MM.1S (cell line): Measurements from ENCODE around the gene PRAMEF33.
"Not testable (repeated sequence)": the region's sequence is repeated elsewhere in the genome, so short reads cannot be mapped to it uniquely, and the experiment has no call there.

ENCODE experiments used
- DNase-seq: peaks from one replicate; pipeline ENCODE4 v3.0.0-alpha.2; 2015
- H2AFZ ChIP-seq: fragments of 300-600 bp; sonication (generic); 2 replicates; pipeline ENCODE4 v1.6.0; 2016; ENCODE audit warnings: antibody characterized with exemption, low read length
- H3F3A ChIP-seq: fragments of 300-600 bp; sonication (generic); 2 replicates; pipeline ENCODE4 v1.6.1; 2016; ENCODE audit warnings: mild to moderate bottlenecking, antibody characterized with exemption, low read length, moderate library complexity, mixed read lengths; ENCODE audit not compliant: insufficient read depth
- H3K27ac ChIP-seq: fragments of 300-600 bp; sonication (generic); 2 replicates; pipeline ENCODE4 v1.5.1; 2016; ENCODE audit warnings: mild to moderate bottlenecking, low read length
- H3K27me3 ChIP-seq: fragments of 300-600 bp; sonication (generic); replicated peaks from 2 replicates; pipeline ENCODE4 v1.6.0; 2016; ENCODE audit warnings: low read length; ENCODE audit not compliant: insufficient read depth
- H3K36me3 ChIP-seq: fragments of 300-600 bp; sonication (generic); replicated peaks from 2 replicates; pipeline ENCODE4 v1.6.1; 2016; ENCODE audit warnings: mild to moderate bottlenecking, low read length, mixed read lengths; ENCODE audit not compliant: insufficient read depth
- H3K4me1 ChIP-seq: fragments of 300-600 bp; sonication (generic); 2 replicates; pipeline ENCODE4 v1.6.1; 2016; ENCODE audit warnings: low read length, mixed read lengths
- H3K4me2 ChIP-seq: fragments of 300-600 bp; sonication (generic); 2 replicates; pipeline ENCODE4 v1.6.0; 2016; ENCODE audit warnings: low read depth, low read length
- H3K4me3 ChIP-seq: fragments of 300-600 bp; sonication (generic); 2 replicates; pipeline ENCODE4 v1.5.1; 2016; ENCODE audit warnings: low read length, mixed read lengths
- H3K79me2 ChIP-seq: fragments of 300-600 bp; sonication (generic); 2 replicates; pipeline ENCODE4 v1.6.1; 2016; ENCODE audit warnings: mixed run types, low read length, mixed read lengths
- H3K9ac ChIP-seq: fragments of 300-600 bp; sonication (generic); 2 replicates; pipeline ENCODE4 v1.6.1; 2016; ENCODE audit warnings: low read length, mixed read lengths
- H3K9me2 ChIP-seq: fragments of 300-600 bp; sonication (generic); replicated peaks from 2 replicates; pipeline ENCODE4 v1.6.1; 2016; ENCODE audit warnings: mild to moderate bottlenecking, low read length, mixed read lengths; ENCODE audit not compliant: insufficient read depth
- H3K9me3 ChIP-seq: fragments of 300-600 bp; sonication (generic); replicated peaks from 2 replicates; pipeline ENCODE4 v1.6.1; 2016; ENCODE audit warnings: mild to moderate bottlenecking, low read length, mixed read lengths; ENCODE audit not compliant: insufficient read depth
- H4K20me1 ChIP-seq: fragments of 300-600 bp; sonication (generic); 2 replicates; pipeline ENCODE4 v1.6.1; 2016; ENCODE audit warnings: mild to moderate bottlenecking, low read length, moderate library complexity, mixed read lengths; ENCODE audit not compliant: insufficient read depth

PRAMEF33 gene

DNA sequence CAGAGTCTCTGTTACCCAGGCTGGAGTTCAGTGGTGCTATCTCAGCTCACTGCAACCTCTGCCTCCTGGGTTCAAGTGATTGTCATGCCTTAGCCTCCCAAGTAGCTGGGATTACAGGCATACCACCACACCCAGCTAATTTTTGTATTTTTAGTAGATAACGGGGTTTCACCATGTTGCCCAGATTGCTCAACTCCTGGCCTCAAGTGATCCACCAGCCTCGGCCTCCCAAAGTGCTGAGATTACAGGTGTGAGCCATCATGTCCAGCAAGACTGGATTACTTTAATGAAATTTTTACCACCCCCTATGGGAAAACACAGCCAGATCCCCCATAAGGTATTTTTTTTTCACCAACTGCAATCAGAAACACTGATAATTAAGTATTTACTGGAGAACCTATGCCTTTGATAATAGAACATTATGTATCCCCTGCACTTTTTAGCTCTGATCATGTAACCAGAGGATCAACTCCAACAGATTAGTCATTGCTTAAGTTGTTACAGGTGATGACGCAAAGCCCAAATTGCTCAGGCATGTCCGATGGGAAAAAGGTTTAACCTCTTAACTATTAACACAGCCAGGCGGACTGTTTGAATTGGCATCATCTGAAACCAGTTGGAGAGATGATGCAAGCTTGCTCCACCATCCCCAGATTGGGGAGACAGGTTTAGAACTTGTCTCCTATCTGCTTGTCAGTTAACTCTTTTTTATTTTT lies 6.0 kb upstream of the PRAMEF33 start:
- H3K9me3 ChIP-seq, H4K20me1 ChIP-seq, H3K27ac ChIP-seq, H3K9ac ChIP-seq, H3K4me2 ChIP-seq, DNase-seq, H3K9me2 ChIP-seq, H3K4me3 ChIP-seq, H2AFZ ChIP-seq, H3K4me1 ChIP-seq, H3K79me2 ChIP-seq, H3K27me3 ChIP-seq, H3F3A ChIP-seq, H3K36me3 ChIP-seq: not testable (repeated sequence)

DNA sequence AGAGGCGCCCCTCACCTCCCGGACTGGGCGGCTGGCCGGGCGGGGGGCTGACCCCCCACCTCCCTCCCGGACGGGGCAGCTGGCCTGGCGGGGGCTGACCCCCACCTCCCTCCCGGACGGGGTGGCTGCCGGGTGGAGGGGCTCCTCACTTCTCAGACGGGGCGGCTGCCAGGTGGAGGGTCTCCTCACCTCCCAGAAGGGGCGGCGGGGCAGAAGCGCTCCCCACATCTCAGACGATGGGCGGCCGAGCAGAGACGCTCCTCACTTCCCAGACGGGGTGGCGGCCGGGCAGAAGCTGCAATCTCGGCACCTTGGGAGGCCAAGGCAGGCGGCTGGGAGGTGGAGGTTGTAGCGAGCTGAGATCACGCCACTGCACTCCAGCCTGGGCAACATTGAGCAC lies 4.6 kb upstream of the PRAMEF33 start:
- H3K79me2 ChIP-seq, H3K9ac ChIP-seq, H3K27ac ChIP-seq, H3F3A ChIP-seq, DNase-seq, H4K20me1 ChIP-seq, H3K4me3 ChIP-seq, H3K9me2 ChIP-seq, H2AFZ ChIP-seq, H3K4me2 ChIP-seq, H3K9me3 ChIP-seq, H3K27me3 ChIP-seq, H3K36me3 ChIP-seq, H3K4me1 ChIP-seq: not testable (repeated sequence)

DNA sequence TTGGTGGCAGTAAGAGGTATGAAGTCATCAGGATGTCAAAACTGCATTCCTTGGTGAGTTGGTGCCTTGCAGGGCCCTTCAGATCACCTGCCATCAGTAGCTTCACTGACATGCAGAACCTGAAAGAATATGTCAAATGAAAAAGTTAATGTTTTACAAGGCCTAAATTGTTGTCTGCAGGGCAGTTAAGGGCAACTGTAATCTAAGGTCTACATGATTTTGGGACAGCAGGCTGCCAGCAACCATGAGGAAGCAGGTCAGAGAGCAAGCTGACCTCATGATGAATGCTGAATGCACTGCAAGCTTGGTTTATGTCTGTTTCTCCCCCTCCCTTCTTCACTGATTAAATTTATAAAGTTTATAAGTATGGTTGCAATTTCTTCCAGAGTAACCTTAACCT lies 1.1 kb upstream of the PRAMEF33 start:
- H4K20me1 ChIP-seq, H3K27me3 ChIP-seq, DNase-seq, H3K9me3 ChIP-seq, H3K4me1 ChIP-seq, H3K9ac ChIP-seq, H3K79me2 ChIP-seq, H3K27ac ChIP-seq, H3K4me2 ChIP-seq, H3K4me3 ChIP-seq, H2AFZ ChIP-seq, H3F3A ChIP-seq, H3K36me3 ChIP-seq, H3K9me2 ChIP-seq: not testable (repeated sequence)

DNA sequence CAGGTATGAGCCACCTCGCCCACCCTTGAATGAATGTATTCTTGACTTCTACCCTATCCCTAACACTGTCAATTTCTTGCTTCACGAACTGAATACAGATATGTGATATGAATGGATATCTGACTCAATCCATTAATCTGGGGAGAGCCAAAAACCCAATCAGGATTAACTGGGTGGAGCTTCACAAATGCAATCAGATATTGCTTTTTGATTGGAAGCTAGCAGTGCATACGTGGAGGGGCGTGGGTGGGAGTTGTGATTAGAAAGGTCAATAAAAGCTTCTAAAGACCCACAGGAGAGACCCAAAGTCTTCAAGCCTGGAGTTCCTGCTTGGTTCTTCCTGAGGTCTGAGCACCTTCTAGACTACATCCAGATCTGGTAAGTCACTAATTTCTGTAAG lies 11.9 kb downstream of the PRAMEF33 start, which contains the start of gene PRAMEF15:
Gene PRAMEF15 (plus strand): TSS at position 301 of the 400 bp plus-strand sequence. CDS start 2,827 bp downstream, outside the sequence.
- H3K27me3 ChIP-seq, H3K4me1 ChIP-seq, H3K4me3 ChIP-seq, H3K9me3 ChIP-seq, H3K9me2 ChIP-seq, H3F3A ChIP-seq, H3K36me3 ChIP-seq, H2AFZ ChIP-seq, H3K27ac ChIP-seq, H3K4me2 ChIP-seq, H3K79me2 ChIP-seq, H4K20me1 ChIP-seq, H3K9ac ChIP-seq, DNase-seq: not testable (repeated sequence)

GRCh38 chr1:13342496-13342895 lies 39.2 kb downstream of the PRAMEF33 start:
- H3K9ac ChIP-seq, H2AFZ ChIP-seq, H3K36me3 ChIP-seq, H3K4me1 ChIP-seq, H3K79me2 ChIP-seq, H3K4me2 ChIP-seq, H3K27me3 ChIP-seq, H3F3A ChIP-seq, DNase-seq, H3K9me2 ChIP-seq, H4K20me1 ChIP-seq, H3K9me3 ChIP-seq, H3K4me3 ChIP-seq, H3K27ac ChIP-seq: not testable (repeated sequence)

DNA sequence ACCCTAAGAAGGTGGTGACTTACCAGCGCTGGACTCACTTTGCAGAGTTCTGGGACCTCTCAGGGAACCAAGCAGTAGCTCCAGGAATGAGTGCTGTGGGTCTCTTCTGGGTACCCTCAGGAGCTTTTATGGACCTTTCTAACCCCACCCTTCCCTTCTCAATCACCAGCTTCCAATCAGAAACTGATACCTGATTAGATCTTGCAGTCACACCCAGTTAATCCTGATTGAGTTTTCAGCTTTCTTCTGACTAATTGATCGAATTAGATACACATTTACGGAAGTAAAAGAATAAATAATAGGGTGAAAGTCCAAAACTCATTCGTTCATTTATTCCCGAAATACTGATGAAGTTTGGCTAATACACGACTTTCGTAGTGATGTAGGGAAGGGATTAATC lies 43.7 kb downstream of the PRAMEF33 start, which contains the start of gene PRAMEF14:
Gene PRAMEF14 (minus strand): TSS at position 101 of the 400 bp plus-strand sequence. CDS start 1,820 bp downstream, outside the sequence.
- H3K27ac ChIP-seq, H3K36me3 ChIP-seq, H3K4me1 ChIP-seq, H3K9me2 ChIP-seq, H3K9ac ChIP-seq, H3K27me3 ChIP-seq, H2AFZ ChIP-seq, H3K9me3 ChIP-seq, H3K79me2 ChIP-seq, H3K4me3 ChIP-seq, H3F3A ChIP-seq, H3K4me2 ChIP-seq, DNase-seq, H4K20me1 ChIP-seq: not testable (repeated sequence)

DNA sequence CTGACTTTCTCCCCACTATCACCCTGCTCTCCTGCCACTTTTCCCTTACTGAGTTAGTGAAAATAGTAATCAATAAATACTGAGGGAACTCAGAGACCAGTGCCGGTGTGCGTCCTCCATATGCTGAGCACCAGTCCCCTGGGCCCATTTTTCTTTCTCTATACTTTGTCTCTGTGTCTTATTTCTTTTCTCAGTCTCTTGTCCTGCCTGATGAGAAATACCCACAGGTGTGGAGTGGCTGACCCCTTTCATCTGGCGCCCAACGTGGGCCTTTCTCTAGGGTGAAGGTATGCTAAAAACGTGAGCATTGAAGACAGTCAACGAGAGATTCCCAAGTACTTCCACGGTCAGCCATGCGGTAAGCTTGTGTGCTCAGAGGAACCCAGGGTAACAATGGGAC lies 50.1 kb downstream of the PRAMEF33 start:
- not testable (repeated sequence) for H3K36me3 ChIP-seq, H3K4me1 ChIP-seq, H3K4me3 ChIP-seq, H3F3A ChIP-seq, H2AFZ ChIP-seq, H3K27ac ChIP-seq, DNase-seq, H4K20me1 ChIP-seq, H3K4me2 ChIP-seq, H3K9ac ChIP-seq, H3K9me2 ChIP-seq, H3K79me2 ChIP-seq, H3K9me3 ChIP-seq, H3K27me3 ChIP-seq

DNA sequence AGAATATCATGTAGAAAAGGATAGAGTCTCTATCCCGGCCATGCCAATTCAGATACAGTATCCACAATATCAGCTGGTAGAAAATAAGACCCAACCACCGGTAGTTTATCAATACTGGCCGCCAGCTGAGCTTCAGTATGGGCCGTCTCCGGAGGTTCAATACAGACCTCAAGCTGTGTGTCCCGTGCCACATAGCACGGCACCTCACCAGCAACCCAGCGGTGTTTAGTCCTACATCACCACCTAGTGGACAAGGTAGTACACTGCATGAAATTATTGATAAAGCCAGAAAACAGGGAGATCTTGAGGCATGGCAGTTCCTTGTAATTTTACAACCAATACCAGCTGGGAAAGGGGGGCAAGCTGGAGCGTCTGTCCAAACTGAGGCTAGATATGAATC lies 51.1 kb downstream of the PRAMEF33 start:
- not testable (repeated sequence) for H3K4me1 ChIP-seq, H3K4me3 ChIP-seq, H3K9ac ChIP-seq, H3K9me2 ChIP-seq, H2AFZ ChIP-seq, H3F3A ChIP-seq, H3K79me2 ChIP-seq, H3K9me3 ChIP-seq, H3K27me3 ChIP-seq, DNase-seq, H3K27ac ChIP-seq, H3K36me3 ChIP-seq, H3K4me2 ChIP-seq, H4K20me1 ChIP-seq
